Measurements from ENCODE around the gene FGA. TPM values are rescaled to one million over a fixed set of nuclear protein-coding genes. Genes with fewer than 3 reads are reported as not detected.

Gene FGA
- total RNA-seq, 2 experiments from 2014 or later, result not detected

GRCh38 chr4:154583230-154583629, 7.3 kb downstream of the FGA start:
- no peak overlapping the region for H3K27ac ChIP-seq (ENCODE audit: low read depth in 1 of 2, low read length in 2 of 2)
- H3K36me3 Mint-ChIP-seq (ENCODE audit: low read depth), result no peaks in the 10 kb centered on the region
- no peaks in the 10 kb centered on the region for H3K9me3 ChIP-seq (ENCODE audit: control insufficient read depth in 1 of 2, insufficient read depth in 1 of 2, low read length in 2 of 2)
- POLR2A ChIA-PET, result no interaction called here
- no peak for ATAC-seq (ENCODE audit: poor library complexity)
- peaks cover 14% of the 10 kb centered on the region for H3K27me3 Mint-ChIP-seq
- DNase-seq, result no peak
- no peaks in the 10 kb centered on the region for H3K27me3 ChIP-seq (ENCODE audit: control insufficient read depth in 1 of 2, insufficient read depth in 2 of 2, low read length in 2 of 2)
- H3K4me1 Mint-ChIP-seq (ENCODE audit: low read depth), result no peaks in the 10 kb centered on the region
- H3K36me3 ChIP-seq (ENCODE audit: insufficient read depth, low read length), result no peaks in the 10 kb centered on the region
- no peak for TF ChIP-seq CTCF (IDR thresholded peaks at IDR 0.05)
- CTCF ChIA-PET, result no interaction called here
- intact Hi-C loops (cut with DNase I, micrococcal nuclease), result no loop called here
- no peak overlapping the region for H3K27ac Mint-ChIP-seq
- H3K4me1 ChIP-seq (ENCODE audit: insufficient read depth, low read length), result no peaks in the 10 kb centered on the region
- H3K4me3 Mint-ChIP-seq, result no peak overlapping the region
- no peak overlapping the region for H3K4me3 ChIP-seq (ENCODE audit: low read length)
- H3K9me3 Mint-ChIP-seq, result no peaks in the 10 kb centered on the region

DNA sequence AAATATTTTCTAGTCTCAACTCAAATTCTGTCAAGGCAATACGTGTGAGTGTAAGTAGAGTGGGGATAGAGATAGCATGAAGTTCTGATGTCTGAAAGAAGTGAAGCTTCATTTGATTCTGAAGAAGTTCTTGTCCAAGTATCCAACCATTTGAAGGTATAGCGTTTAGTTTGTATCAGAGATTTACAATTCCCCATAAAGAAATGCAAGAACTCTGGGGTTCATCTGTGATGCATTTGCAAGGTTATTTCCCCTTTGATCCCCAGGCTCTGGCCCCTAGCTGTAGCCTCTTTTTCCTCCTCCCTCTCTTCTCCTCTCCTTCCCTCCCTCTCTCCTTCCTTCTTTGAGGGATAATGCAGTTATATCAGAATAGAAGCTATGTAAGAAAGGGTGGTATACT, 7.8 kb downstream of the FGA start:
- no peaks in the 10 kb centered on the region for H3K27me3 ChIP-seq (ENCODE audit: control insufficient read depth in 1 of 2, insufficient read depth in 2 of 2, low read length in 2 of 2)
- Mint-ChIP-seq H3K4me3 (no peak overlapping the region), H3K36me3 (ENCODE audit: low read depth) (no peaks in the 10 kb centered on the region), H3K27ac (no peak overlapping the region), H3K4me1 (ENCODE audit: low read depth) (no peaks in the 10 kb centered on the region), H3K9me3 (no peaks in the 10 kb centered on the region), H3K27me3 (peaks cover 19% of the 10 kb centered on the region)
- ATAC-seq (ENCODE audit: poor library complexity) (no peak), DNase-seq (no peak)
- H3K36me3 ChIP-seq (ENCODE audit: insufficient read depth, low read length), result no peaks in the 10 kb centered on the region
- H3K9me3 ChIP-seq (ENCODE audit: control insufficient read depth in 1 of 2, insufficient read depth in 1 of 2, low read length in 2 of 2), result no peaks in the 10 kb centered on the region
- no peak for TF ChIP-seq CTCF (IDR thresholded peaks at IDR 0.05)
- no peak overlapping the region for H3K27ac ChIP-seq (ENCODE audit: low read depth in 1 of 2, low read length in 2 of 2)
- ChIA-PET CTCF (no interaction called here), POLR2A (no interaction called here)
- no peak overlapping the region for H3K4me3 ChIP-seq (ENCODE audit: low read length)
- no peaks in the 10 kb centered on the region for H3K4me1 ChIP-seq (ENCODE audit: insufficient read depth, low read length)
- intact Hi-C loops (cut with DNase I, micrococcal nuclease), result no loop called here

- Mint-ChIP-seq H3K36me3 (ENCODE audit: low read depth) (no peaks in the 10 kb centered on the region), H3K9me3 (no peaks in the 10 kb centered on the region), H3K27ac (no peak overlapping the region), H3K4me3 (no peak overlapping the region), H3K27me3 (peaks cover 28% of the 10 kb centered on the region), H3K4me1 (ENCODE audit: low read depth) (no peaks in the 10 kb centered on the region)
- Histone ChIP-seq H3K4me3 (ENCODE audit: low read length) (no peak overlapping the region), H3K4me1 (ENCODE audit: insufficient read depth, low read length) (no peaks in the 10 kb centered on the region), H3K36me3 (ENCODE audit: insufficient read depth, low read length) (no peaks in the 10 kb centered on the region), H3K27ac (ENCODE audit: low read depth in 1 of 2, low read length in 2 of 2) (no peak overlapping the region), H3K27me3 (ENCODE audit: control insufficient read depth in 1 of 2, insufficient read depth in 2 of 2, low read length in 2 of 2) (no peaks in the 10 kb centered on the region), H3K9me3 (ENCODE audit: control insufficient read depth in 1 of 2, insufficient read depth in 1 of 2, low read length in 2 of 2) (no peaks in the 10 kb centered on the region)
- ATAC-seq (ENCODE audit: poor library complexity) (no peak), DNase-seq (no peak)
- ChIA-PET CTCF (no interaction called here), POLR2A (no interaction called here)
- TF ChIP-seq CTCF (IDR thresholded peaks at IDR 0.05), result no peak
- intact Hi-C loops (cut with DNase I, micrococcal nuclease), result no loop called here
Measured at GRCh38 chr4:154579927-154580326, 10.6 kb downstream of the FGA start.
